Natural killer cell treated with Interleukin-12 subunit alpha and Interleukin-12 subunit beta and Interleukin-15 and Interleukin-18, amount 100 ng/mL, for 72 hours (primary cell): ENCODE results near the gene BLMH. TPM values are rescaled to one million over a fixed set of nuclear protein-coding genes. Genes with fewer than 3 reads are reported as not detected.
"Not testable (repeated sequence)": the region's sequence is repeated elsewhere in the genome, so short reads cannot be mapped to it uniquely, and the experiment has no call there.

Experiments used
- ATAC-seq, 2 donors: fragments of 150-1000 bp; cut with Tn5 transposase in 1 of 2; sonication (Bioruptor Pico), chemical (Tn5 transposase) in 1 of 2; 2 replicates each; pipeline ENCODE4 v1.10.0; 2021
- DNase-seq: peaks from one replicate; pipeline ENCODE4 v3.0.0; 2022; ENCODE audit warnings: low spot score
- H3K27ac Mint-ChIP-seq, 2 donors: 1 replicate in 1 of 2; 2 replicates in 1 of 2; pipeline ENCODE4 v1.8.0; 2022; ENCODE audit warnings: mixed read lengths in 2 of 2, mild to moderate bottlenecking in 1 of 2, moderate library complexity in 1 of 2
- H3K27me3 Mint-ChIP-seq, 2 donors: 1 replicate in 1 of 2; 2 replicates in 1 of 2; pipeline ENCODE4 v1.8.0; 2022; ENCODE audit warnings: mixed read lengths in 2 of 2
- H3K36me3 Mint-ChIP-seq: one replicate; pipeline ENCODE4 v1.8.0; 2022; ENCODE audit warnings: mixed read lengths
- H3K4me1 Mint-ChIP-seq, 2 donors: 1 replicate in 1 of 2; 2 replicates in 1 of 2; pipeline ENCODE4 v1.8.0; 2022; ENCODE audit warnings: low read depth in 2 of 2, mixed read lengths in 2 of 2, mild to moderate bottlenecking in 1 of 2
- H3K4me3 Mint-ChIP-seq: one replicate; pipeline ENCODE4 v1.8.0; 2022; ENCODE audit warnings: mixed read lengths
- H3K9me3 Mint-ChIP-seq: 2 replicates; pipeline ENCODE4 v1.8.0; 2022; ENCODE audit warnings: mixed read lengths
- total RNA-seq, 2 donors: library from RNA; stranded (reverse); gene quantifications; one replicate each; pipeline ENCODE4 v1.2.3, GENCODE V29; 2022

The BLMH gene
- total RNA-seq, 2 donors from 2014 or later: 52.5 to 97.5 TPM

DNA sequence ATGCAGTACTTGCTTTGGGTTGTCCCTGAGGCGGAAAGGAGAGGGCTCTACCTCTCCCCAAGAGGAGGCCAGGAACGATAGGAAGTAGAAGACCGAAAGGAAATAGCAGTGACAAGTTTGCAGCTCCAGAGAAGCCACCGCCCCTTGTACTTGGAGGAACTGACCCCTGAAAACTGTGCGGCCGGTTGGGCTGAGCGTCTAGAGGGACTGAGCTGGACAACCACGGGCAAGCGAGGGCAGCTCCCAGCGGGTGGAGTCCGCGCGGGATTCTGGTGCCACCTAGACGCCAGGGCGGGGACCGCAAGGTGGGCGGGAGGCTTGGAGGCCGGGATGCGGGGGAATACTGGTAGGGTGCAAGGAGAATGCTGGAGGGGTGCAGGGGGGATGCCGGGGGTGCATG, 55.0 kb downstream of the BLMH start:
- DNase-seq (no peak), ATAC-seq (no peak)
- peaks cover 48 to 56% of the 10 kb centered on the region in 2 donors for H3K27me3 Mint-ChIP-seq
- H3K27ac Mint-ChIP-seq: no peak overlapping the region
- H3K36me3 Mint-ChIP-seq: no peaks in the 10 kb centered on the region
- H3K9me3 Mint-ChIP-seq: no peaks in the 10 kb centered on the region
- peaks cover 12 to 23% of the 10 kb centered on the region in 2 donors for H3K4me1 Mint-ChIP-seq
- H3K4me3 Mint-ChIP-seq: no peak overlapping the region

DNA sequence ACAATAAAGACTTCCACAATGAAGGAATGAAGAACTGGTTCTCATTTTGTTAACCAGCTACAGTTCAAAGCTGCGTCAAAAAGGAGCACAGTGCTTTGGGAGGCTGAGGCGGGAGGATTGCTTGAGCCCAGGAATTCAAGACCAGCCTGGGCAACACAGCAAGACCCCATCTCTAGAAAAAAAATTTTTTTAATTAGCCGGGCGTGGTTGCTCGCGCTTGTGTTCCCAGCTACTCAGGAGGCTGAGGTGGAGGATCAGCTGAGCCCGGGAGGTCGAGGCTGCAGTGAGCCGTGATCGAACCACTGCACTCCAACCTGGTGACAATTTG, 55.5 kb downstream of the BLMH start:
- ATAC-seq (no peak), DNase-seq (no peak)
- Mint-ChIP-seq H3K36me3 (no peaks in the 10 kb centered on the region), H3K27ac (no peak overlapping the region), H3K9me3 (no peaks in the 10 kb centered on the region), H3K27me3 (peaks cover 50 to 58% of the 10 kb centered on the region in 2 donors), H3K4me3 (peak overlapping the region; percentile 37), H3K4me1 (peaks cover 12 to 23% of the 10 kb centered on the region in 2 donors)

DNA sequence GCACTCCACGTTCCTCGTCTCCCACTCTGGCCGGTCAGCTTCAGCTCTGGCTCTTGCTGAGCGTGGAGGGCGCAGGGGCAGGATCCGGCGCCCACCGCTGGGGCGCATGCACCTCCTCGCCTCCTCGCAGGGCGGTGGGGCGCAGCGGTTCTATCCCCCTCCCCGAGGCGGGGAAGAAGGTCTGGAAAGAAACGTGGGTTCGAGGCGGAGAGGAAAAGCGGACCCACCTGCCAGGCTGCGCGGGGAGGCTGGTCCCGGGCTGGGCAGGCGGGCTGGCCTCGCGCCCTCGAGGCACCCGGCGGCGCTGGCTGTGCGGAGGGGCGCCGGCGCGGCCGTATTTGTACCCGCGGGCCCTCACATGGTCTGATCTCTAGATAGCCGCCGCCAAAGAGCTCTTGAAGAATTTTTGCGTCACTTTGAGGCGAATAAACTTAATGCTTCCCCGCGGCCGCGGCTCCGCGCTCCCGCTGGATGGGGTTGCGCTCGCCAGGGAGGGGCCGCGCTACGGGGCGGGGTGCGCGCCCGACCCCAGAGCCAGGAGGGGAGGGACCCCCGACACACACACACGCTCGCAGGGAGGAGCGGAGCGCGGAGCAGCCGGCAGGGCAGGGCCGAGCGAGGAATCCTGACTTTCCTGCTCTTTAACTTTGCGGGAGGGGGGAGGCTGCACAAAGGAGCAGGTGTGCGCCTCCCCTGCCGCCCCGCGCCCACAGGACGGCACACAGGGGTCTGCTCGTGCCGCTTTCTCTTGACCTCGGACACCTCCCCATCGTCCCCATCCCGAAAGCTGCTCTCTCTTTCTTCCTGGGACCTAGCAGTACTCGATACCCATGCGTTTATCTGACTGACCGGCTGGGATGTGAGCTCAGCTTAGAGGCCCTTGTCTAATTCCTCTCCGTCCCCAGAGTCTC, 56.1 kb downstream of the BLMH start, which contains the start of gene SLC6A4:
SLC6A4 (minus strand) TSS at position 312 of the 911 bp plus-strand sequence. CDS start 13,739 bp downstream, outside the sequence.
- no peak for DNase-seq
- ATAC-seq: peak in 1 of 2 donors; percentile 19
- H3K36me3 Mint-ChIP-seq: no peaks in the 10 kb centered on the region
- no peaks in the 10 kb centered on the region for H3K9me3 Mint-ChIP-seq
- H3K27me3 Mint-ChIP-seq: peaks cover 51 to 59% of the 10 kb centered on the region in 2 donors
- H3K27ac Mint-ChIP-seq: no peak within 1 kb of the TSS
- peak within 1 kb of the TSS; percentile 43 for H3K4me3 Mint-ChIP-seq
- peaks cover 12 to 23% of the 10 kb centered on the region in 2 donors for H3K4me1 Mint-ChIP-seq

DNA sequence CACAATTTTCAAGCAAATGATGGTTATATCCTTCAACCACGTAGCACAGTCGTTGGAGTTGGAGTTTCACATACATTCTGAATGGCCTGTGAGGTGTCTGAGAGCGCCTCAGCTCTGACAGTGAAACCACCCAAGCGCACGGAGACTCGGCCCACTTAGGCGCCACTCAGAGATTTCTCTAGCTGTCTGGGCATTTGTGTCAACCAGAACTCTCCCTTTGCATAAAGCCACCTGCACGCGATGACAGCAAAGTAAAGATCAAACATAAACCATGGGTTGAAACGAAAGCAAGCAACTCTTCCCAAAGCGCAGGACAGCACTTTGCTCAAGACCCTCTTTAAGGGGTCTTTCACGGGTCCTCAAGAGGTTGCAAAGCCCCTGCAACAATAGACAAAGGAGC, 56.8 kb downstream of the BLMH start:
- ATAC-seq: no peak
- Mint-ChIP-seq H3K27me3 (peaks cover 56 to 66% of the 10 kb centered on the region in 2 donors), H3K27ac (no peak overlapping the region), H3K4me3 (peak overlapping the region; percentile 43), H3K4me1 (peaks cover 16 to 23% of the 10 kb centered on the region in 2 donors), H3K36me3 (no peaks in the 10 kb centered on the region), H3K9me3 (no peaks in the 10 kb centered on the region)
- no peak for DNase-seq

DNA sequence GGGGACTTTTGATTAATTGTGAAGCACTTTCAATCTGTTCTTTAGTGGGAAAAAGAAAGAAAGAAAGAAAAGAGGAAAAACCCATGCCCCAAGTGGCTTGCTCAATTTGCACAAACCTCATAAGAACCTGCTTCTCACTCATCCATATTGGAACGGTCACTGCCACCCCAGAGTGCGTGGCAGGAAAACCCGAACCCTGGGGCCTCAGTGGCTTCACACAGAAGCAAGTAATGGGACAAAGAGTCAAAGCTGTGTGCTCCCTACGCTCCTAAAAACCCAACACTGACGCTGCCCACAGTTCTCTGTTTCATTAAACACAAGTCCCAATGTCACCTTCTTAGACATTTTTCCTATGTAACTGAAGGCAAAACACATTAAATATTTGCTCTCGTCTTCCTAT, 57.4 kb downstream of the BLMH start:
- peaks cover 60 to 71% of the 10 kb centered on the region in 2 donors for H3K27me3 Mint-ChIP-seq
- no peak overlapping the region for H3K27ac Mint-ChIP-seq
- H3K9me3 Mint-ChIP-seq: no peaks in the 10 kb centered on the region
- DNase-seq: no peak
- no peaks in the 10 kb centered on the region for H3K36me3 Mint-ChIP-seq
- H3K4me1 Mint-ChIP-seq: peaks cover 16 to 22% of the 10 kb centered on the region in 2 donors
- no peak for ATAC-seq
- H3K4me3 Mint-ChIP-seq: no peak overlapping the region

DNA sequence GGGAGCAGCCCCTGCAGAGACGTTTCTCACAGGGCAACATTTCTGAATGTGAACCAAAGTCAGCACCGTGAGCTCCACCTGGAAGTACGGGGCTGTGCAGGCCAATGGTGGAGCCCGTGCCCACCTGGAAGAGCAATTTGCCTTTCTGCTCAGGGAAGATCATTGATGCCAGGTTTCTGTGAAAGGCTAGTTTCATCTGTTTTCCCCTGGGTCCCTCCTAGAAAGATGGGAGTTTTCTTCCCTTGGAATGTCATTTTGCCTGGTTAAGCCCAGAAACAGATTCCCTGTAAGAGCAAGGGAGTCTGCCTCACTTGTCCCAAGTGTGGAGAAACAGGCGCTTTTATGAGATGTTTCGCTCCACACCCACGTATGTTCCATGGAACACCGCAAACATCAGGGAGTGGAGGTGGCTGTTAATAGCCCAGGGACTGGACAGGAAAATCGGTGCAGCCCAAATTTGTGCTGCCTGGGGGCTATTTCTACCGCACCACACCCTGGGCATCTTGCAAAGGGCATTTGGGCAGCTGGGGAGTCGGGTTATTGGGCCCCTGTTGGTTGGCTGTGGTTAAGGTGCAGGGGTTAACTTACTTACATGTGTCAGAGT, 58.8 kb downstream of the BLMH start:
- no peak overlapping the region for H3K27ac Mint-ChIP-seq
- H3K27me3 Mint-ChIP-seq: peaks cover 60% of the 10 kb centered on the region in 2 donors
- DNase-seq (no peak), ATAC-seq (no peak)
- H3K4me1 Mint-ChIP-seq: peaks cover 11% of the 10 kb centered on the region in 2 donors
- no peaks in the 10 kb centered on the region for H3K36me3 Mint-ChIP-seq
- H3K9me3 Mint-ChIP-seq: no peaks in the 10 kb centered on the region
- H3K4me3 Mint-ChIP-seq: no peak overlapping the region

DNA sequence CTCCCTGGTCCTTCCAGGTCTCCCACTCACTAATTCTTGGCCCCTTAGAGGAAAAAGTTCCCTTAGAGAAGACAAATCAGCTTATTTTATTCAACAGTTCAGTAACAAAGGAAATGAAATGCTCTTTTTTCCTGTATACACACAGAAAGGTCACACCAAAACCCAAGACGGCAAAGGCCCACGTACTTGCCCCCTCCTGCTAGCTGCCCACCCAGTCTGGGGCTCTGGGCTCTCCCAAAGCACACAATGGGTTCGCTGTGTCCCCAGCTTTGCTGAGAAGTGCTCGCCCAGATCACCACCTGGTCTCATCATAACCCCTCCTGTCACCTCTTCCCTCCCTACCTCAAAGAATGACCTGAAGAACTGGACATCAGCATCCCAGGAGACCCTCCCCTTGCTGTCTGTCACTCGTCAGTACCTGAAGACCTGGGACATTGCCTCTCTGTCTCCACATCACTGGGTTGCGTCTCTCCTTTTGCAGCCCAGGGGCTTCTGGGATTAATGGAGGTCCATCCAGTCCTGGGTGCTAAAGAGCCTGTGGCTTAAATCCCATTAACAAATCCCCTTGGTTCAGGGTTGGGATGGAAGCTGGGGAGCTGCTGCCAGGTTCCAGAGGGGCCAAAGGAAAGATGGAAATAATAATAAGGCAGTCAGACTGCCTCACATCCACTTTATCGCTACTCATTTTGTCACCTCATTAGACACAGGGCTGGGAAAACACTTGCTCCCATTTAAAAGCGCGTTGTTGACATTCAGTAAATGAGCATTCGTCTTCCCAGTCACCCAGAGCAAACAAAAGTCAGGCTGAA, 59.5 kb downstream of the BLMH start:
- Mint-ChIP-seq H3K36me3 (no peaks in the 10 kb centered on the region), H3K4me3 (no peak overlapping the region), H3K9me3 (no peaks in the 10 kb centered on the region), H3K27ac (no peak overlapping the region), H3K27me3 (peaks cover 56 to 58% of the 10 kb centered on the region in 2 donors), H3K4me1 (peaks cover 10 to 11% of the 10 kb centered on the region in 2 donors)
- DNase-seq (no peak), ATAC-seq (no peak)

DNA sequence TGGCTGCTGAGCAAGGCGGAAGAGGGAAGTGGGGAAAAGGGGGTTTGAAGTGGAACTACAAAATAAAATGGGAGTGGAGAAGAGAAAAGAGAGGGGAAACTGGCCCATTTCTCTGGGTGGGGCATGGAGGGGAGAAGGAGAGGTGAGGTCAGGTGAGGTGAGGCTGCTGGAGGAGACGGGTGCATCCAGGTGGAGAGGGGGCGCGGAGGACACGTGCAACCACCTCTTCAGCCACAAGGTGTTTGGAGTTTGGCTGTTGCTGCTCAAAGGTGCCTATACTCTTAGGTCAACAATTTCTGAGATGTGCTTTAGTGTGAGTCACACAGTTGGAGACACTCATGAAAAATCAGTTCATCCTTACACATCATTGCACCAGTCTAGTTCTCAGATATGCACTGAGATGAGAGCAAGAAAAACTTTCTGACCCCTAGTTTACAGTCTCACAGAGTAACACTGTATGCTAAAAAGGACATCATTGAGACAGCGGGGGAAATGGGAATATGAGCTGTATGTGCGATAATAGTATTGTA, 61.1 kb downstream of the BLMH start:
- DNase-seq (no peak), ATAC-seq (no peak)
- Mint-ChIP-seq H3K4me3 (no peak overlapping the region), H3K36me3 (no peaks in the 10 kb centered on the region), H3K27me3 (peaks cover 48 to 55% of the 10 kb centered on the region in 2 donors), H3K4me1 (peaks cover 4 to 11% of the 10 kb centered on the region in 2 donors), H3K9me3 (no peaks in the 10 kb centered on the region), H3K27ac (no peak overlapping the region)

DNA sequence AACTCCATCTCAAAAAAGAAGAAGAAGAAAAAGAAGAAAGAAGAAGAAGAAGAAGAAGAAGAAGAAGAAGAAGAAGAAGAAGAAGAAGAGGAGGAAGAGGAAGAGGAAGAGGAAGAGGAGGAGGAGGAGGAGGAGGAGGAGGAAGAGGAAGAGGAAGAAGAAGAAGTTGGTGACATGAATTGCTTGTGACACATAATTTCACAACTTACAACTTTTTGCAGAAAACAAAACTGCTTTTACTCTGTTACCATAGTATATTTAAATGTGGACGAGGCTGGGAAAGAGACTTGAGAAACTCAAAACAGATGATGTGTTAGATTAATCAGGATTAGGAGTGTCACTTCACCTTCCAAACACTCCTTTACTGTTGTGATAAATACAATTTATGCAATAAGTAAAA, 61.7 kb downstream of the BLMH start:
- not testable (repeated sequence) for H3K4me1 Mint-ChIP-seq, H3K9me3 Mint-ChIP-seq, H3K27ac Mint-ChIP-seq, DNase-seq, H3K4me3 Mint-ChIP-seq, ATAC-seq, H3K36me3 Mint-ChIP-seq
- H3K27me3 Mint-ChIP-seq: peaks cover 45 to 54% of the 10 kb centered on the region in 2 donors

DNA sequence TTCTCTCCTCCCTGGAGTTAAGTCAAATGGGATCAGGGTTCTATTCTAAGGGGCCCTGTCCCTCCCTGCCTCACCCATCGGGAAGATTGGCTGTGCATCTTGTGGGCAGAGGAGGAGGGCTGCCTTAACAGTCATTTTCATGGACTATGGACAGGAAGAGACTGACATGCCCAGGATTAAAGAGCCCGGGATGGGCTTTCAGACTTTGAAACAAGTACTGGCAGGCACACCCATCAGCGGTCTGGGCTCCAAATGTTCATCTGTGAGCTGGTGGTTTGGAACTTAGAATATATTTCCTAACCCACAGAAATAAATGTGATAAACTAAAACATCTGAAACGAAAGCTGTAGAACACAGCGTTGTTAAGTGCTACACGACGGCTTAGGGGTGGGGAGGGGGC, 62.7 kb downstream of the BLMH start:
- Mint-ChIP-seq H3K4me3 (no peak overlapping the region), H3K4me1 (peaks cover 0 to 4% of the 10 kb centered on the region in 2 donors), H3K36me3 (no peaks in the 10 kb centered on the region), H3K27ac (no peak overlapping the region), H3K9me3 (no peaks in the 10 kb centered on the region), H3K27me3 (peaks cover 36 to 44% of the 10 kb centered on the region in 2 donors)
- ATAC-seq (no peak), DNase-seq (no peak)

DNA sequence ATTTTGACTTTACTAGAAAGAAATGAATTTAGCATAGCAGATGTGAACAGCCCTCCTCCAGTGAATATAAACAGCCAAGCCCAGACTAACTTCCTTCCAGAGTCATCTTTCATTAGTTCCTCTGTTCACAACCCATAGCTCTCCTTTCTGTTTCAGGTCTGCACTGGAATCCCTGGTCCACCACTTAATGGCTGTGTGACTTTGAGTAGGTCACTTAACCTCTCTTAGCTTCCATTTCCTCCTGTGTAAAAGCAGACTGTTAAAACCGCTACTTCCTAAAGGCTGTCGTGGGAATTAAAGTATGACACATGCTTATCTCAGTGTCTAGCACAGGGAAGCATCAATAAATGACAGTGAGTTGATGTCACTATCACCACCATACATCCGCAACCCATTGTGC, 63.7 kb downstream of the BLMH start:
- H3K27me3 Mint-ChIP-seq: peaks cover 29 to 34% of the 10 kb centered on the region in 2 donors
- no peak for ATAC-seq
- H3K4me1 Mint-ChIP-seq: peaks cover 0 to 4% of the 10 kb centered on the region in 2 donors
- H3K9me3 Mint-ChIP-seq: no peaks in the 10 kb centered on the region
- H3K27ac Mint-ChIP-seq: no peak overlapping the region
- no peak overlapping the region for H3K4me3 Mint-ChIP-seq
- DNase-seq: no peak
- H3K36me3 Mint-ChIP-seq: no peaks in the 10 kb centered on the region

DNA sequence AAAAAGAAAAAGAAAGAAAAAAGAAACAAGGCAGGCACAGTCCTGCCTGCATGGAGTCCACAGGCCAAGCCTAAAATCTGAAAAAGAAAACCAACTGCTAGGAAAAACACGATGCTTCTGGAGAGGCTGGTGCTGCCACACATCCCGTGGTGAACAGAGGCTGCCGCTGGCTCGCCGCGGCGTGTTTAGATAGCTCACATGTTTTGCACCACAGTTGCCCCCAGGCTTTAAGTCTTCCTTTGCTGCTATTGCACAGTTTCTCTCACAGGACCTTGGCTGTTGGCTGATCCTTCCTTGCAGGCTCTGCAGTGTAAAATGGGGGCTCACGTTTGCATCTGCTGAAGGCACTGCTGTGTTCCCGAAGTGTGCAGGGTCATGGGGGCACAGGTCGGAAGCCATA, 64.9 kb downstream of the BLMH start:
- Mint-ChIP-seq H3K9me3 (no peaks in the 10 kb centered on the region), H3K4me1 (peaks cover 0 to 4% of the 10 kb centered on the region in 2 donors), H3K27ac (no peak overlapping the region), H3K4me3 (no peak overlapping the region), H3K36me3 (no peaks in the 10 kb centered on the region), H3K27me3 (peaks cover 18 to 23% of the 10 kb centered on the region in 2 donors)
- no peak for ATAC-seq
- DNase-seq: no peak

DNA sequence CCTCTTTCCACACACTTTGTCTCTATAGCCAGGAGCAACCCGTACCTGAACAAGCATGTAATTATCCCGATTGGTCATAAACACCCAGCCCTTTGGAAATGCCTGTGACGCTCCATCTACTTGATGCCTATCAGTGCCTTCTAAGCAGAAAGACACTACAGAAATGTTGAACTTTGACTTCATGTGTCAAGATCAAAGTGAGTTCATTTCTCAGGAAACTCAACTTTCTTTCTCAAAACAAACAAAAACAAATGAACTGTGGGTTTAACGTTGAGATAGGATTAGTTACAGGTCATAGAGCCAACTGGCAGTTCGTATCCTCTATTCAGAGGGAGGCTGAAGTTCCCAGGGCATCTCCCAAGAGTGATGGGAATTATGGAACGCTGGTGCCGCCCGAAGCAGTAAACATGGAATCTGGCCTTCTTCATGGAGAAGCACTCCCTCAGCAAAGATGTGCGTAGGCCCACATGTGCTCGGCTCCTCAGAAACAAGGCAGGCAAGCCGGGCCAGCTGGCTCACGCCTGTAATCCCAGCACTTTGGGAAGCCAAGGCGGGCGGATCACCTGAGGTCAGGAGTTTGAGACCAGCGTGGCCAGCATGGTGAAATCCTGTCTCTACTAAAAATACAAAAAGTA, 65.7 kb downstream of the BLMH start:
- Mint-ChIP-seq H3K9me3 (no peaks in the 10 kb centered on the region), H3K27ac (no peak overlapping the region), H3K36me3 (no peaks in the 10 kb centered on the region), H3K4me1 (peaks cover 0 to 4% of the 10 kb centered on the region in 2 donors), H3K27me3 (peaks cover 15 to 20% of the 10 kb centered on the region in 2 donors), H3K4me3 (no peak overlapping the region)
- DNase-seq: no peak
- no peak for ATAC-seq
